ENCODE measurements around the gene CALU.

Gene CALU

DNA sequence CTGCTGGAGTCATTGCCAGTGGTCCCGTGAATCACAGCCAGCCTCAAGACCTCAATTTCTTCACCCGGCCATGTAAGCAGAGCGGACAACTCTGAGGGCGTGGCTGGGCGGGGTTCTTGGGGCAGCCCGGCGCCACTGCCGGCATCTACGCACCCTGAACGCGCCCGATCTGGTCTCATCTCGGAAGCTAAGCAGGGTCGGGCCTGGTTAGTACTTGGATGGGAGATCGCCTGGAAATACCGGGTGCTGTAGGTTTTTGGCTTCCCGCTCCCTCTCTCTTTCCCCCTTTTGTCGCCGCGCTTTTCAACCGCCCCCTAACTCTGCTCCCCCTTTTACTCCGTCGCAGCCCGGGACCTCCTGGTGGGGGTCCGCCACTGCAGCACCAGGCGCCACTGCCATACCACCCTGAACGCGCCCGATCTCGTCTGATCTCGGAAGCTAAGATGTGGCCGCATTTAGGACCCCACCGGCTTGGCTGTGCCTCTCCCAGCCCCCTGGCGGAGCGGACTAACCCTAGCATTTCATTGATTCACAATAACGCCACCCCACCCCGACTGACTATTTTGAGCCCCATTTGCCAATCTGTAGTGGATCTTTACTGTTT, 41.8 kb upstream of the CALU start:
- TF ChIP-seq L3MBTL2 (conservative IDR thresholded peaks at IDR 0.05) (no peak), SP1 (IDR thresholded peaks at IDR 0.05) (no peak), HDGF (IDR thresholded peaks at IDR 0.05; ENCODE audit: borderline replicate concordance) (no peak), SUZ12 (IDR thresholded peaks at IDR 0.05) (no peak), FOXK2 (IDR thresholded peaks at IDR 0.05) (no peak), FOXA1 (IDR thresholded peaks at IDR 0.05) (no peak), LEF1 (IDR thresholded peaks at IDR 0.05; ENCODE audit: borderline replicate concordance) (no peak), ARNT (IDR thresholded peaks at IDR 0.05) (no peak), CTBP1 (IDR thresholded peaks at IDR 0.05; ENCODE audit: borderline replicate concordance) (no peak), ZNF384 (IDR thresholded peaks at IDR 0.05) (no peak), TARDBP (IDR thresholded peaks at IDR 0.05) (no peak)
- TF ChIP-seq, protein P1, sequence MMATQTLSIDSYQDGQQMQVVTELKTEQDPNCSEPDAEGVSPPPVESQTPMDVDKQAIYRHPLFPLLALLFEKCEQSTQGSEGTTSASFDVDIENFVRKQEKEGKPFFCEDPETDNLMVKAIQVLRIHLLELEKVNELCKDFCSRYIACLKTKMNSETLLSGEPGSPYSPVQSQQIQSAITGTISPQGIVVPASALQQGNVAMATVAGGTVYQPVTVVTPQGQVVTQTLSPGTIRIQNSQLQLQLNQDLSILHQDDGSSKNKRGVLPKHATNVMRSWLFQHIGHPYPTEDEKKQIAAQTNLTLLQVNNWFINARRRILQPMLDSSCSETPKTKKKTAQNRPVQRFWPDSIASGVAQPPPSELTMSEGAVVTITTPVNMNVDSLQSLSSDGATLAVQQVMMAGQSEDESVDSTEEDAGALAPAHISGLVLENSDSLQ (IDR thresholded peaks at IDR 0.05), result no peak
- ChIA-PET CTCF (no interaction called here), POLR2A (no interaction called here)
- no peak for DNase-seq (ENCODE audit: extremely low spot score)

DNA sequence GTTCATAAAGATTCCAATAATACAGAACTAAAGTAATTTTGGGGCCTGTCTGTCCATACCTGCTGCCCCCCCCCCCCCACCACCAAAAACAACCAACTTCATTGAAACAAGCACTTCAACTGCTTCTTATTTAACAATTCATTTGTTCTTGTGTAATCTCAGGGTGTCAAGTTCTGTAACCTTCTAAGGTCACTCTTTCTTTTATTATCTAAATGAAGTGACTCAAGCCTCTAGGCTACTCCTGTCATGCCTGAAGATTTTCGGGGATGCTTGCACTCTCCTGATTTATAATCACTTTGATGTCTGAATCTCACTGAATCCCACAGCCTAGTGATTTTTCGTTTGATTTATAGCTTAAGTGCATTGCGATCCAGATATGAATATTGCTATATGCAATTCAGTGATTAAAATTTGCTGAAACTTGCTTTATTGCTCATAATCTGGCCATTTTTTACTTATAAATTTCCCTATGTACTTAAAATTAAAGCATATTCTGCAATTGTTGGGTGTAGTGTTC, 39.9 kb upstream of the CALU start:
- ChIA-PET CTCF (interaction anchor here (0.7 kb wide), 1 partner anchor 277 kb away, joined by 3 read pairs; no protein-coding TSS in a partner anchor), POLR2A (no interaction called here)
- no peak for DNase-seq (ENCODE audit: extremely low spot score)
- TF ChIP-seq CTBP1 (IDR thresholded peaks at IDR 0.05; ENCODE audit: borderline replicate concordance), result no peak
- TF ChIP-seq L3MBTL2 (conservative IDR thresholded peaks at IDR 0.05), result no peak
- TF ChIP-seq LEF1 (IDR thresholded peaks at IDR 0.05; ENCODE audit: borderline replicate concordance), result no peak
- TF ChIP-seq FOXA1 (IDR thresholded peaks at IDR 0.05), result no peak
- no peak for TF ChIP-seq BHLHE40 (IDR thresholded peaks at IDR 0.05; ENCODE audit: borderline replicate concordance)
- no peak for TF ChIP-seq FOXK2 (IDR thresholded peaks at IDR 0.05)
- TF ChIP-seq ZNF384 (IDR thresholded peaks at IDR 0.05), result no peak
- no peak for TF ChIP-seq SP1 (IDR thresholded peaks at IDR 0.05)
- no peak for TF ChIP-seq TARDBP (IDR thresholded peaks at IDR 0.05)
- no peak for TF ChIP-seq ELF4 (IDR thresholded peaks at IDR 0.05)
- no peak for TF ChIP-seq NFRKB (IDR thresholded peaks at IDR 0.05)
- TF ChIP-seq FOXM1 (IDR thresholded peaks at IDR 0.05; ENCODE audit: borderline replicate concordance), result no peak
- TF ChIP-seq HDGF (IDR thresholded peaks at IDR 0.05; ENCODE audit: borderline replicate concordance), result no peak
- TF ChIP-seq, protein P1 (IDR thresholded peaks at IDR 0.05), result no peak

DNA sequence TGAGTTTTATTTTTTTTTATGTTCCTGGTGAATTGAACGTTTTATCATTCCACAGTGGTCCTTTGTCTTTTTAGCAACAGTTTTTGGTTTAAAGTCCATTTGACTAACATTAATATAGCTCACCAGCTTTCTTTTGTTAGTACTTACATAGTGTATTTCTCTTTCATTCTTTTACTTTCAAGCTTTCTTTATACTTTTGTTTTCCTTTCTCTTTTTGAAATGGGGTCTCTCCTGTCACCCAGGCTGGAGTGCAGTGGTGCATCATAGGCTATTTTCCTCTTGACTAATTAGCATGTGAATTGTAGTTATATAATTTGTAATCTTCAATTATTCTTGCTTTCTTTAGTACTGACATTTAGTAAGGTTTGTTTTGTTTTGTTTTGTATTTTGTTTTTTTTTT, 39.3 kb upstream of the CALU start:
- CTCF ChIA-PET, result no interaction called here
- POLR2A ChIA-PET, result interaction anchor here (1.4 kb wide), 1 partner anchor 9 kb away, joined by 3 read pairs; no protein-coding TSS in a partner anchor
- TF ChIP-seq ELF4 (IDR thresholded peaks at IDR 0.05), result no peak
- no peak for TF ChIP-seq FOXA1 (IDR thresholded peaks at IDR 0.05)
- no peak for TF ChIP-seq BHLHE40 (IDR thresholded peaks at IDR 0.05; ENCODE audit: borderline replicate concordance)
- TF ChIP-seq CTBP1 (IDR thresholded peaks at IDR 0.05; ENCODE audit: borderline replicate concordance), result no peak
- no peak for TF ChIP-seq FOXK2 (IDR thresholded peaks at IDR 0.05)
- no peak for DNase-seq (ENCODE audit: extremely low spot score)

- ChIA-PET POLR2A (interaction anchor here (1.4 kb wide), 1 partner anchor 8 kb away, joined by 3 read pairs; no protein-coding TSS in a partner anchor), CTCF (no interaction called here)
- no peak for DNase-seq (ENCODE audit: extremely low spot score)
- TF ChIP-seq FOXA1 (IDR thresholded peaks at IDR 0.05) (no peak), ARNT (IDR thresholded peaks at IDR 0.05) (no peak), NFRKB (IDR thresholded peaks at IDR 0.05) (no peak), FOXM1 (IDR thresholded peaks at IDR 0.05; ENCODE audit: borderline replicate concordance) (no peak), L3MBTL2 (conservative IDR thresholded peaks at IDR 0.05) (no peak), FOXK2 (IDR thresholded peaks at IDR 0.05) (no peak), LEF1 (IDR thresholded peaks at IDR 0.05; ENCODE audit: borderline replicate concordance) (no peak), BHLHE40 (IDR thresholded peaks at IDR 0.05; ENCODE audit: borderline replicate concordance) (no peak), SUZ12 (IDR thresholded peaks at IDR 0.05) (no peak), TARDBP (IDR thresholded peaks at IDR 0.05) (no peak), ZNF384 (IDR thresholded peaks at IDR 0.05) (no peak), ELF4 (IDR thresholded peaks at IDR 0.05) (no peak), SP1 (IDR thresholded peaks at IDR 0.05) (no peak), CTBP1 (IDR thresholded peaks at IDR 0.05; ENCODE audit: borderline replicate concordance) (no peak), HDGF (IDR thresholded peaks at IDR 0.05; ENCODE audit: borderline replicate concordance) (no peak)
- TF ChIP-seq, protein P1 (IDR thresholded peaks at IDR 0.05), result no peak
Observed at GRCh38 chr7:128701062-128701785, 37.9 kb upstream of the CALU start.

DNA sequence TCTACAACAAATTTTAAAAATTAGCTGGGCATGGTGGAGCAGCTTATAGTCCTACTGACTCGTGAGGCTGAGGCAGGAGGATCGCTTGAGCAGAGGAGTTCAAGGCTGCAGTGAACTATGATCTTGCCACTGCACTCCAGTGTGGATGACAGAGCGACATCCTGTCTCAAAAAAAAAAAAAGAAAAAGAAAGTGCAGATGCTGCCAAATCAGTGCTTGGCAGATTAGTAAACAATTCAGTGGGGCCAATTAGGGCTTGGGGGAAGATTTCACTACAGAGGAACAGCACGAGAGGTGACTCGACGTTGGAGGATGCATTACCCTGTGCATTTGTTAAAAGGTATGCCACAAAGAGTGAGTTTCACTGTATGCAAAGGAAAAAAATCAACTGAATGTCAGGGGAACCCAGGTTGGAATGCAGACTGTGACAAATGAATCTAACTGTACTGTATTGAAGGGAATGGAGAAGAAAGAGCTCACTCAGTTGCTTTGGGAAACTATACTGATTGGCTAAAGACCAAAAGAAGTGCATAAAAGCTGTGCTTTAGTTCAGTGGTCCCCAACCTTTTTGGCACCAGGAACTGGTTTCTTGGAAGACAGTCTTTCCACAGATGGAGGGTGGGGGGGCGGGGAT, 35.4 kb upstream of the CALU start:
- no peak for TF ChIP-seq NFRKB (IDR thresholded peaks at IDR 0.05)
- TF ChIP-seq FOXA1 (IDR thresholded peaks at IDR 0.05), result no peak
- no peak for TF ChIP-seq L3MBTL2 (conservative IDR thresholded peaks at IDR 0.05)
- no peak for TF ChIP-seq CTBP1 (IDR thresholded peaks at IDR 0.05; ENCODE audit: borderline replicate concordance)
- no peak for TF ChIP-seq TARDBP (IDR thresholded peaks at IDR 0.05)
- no peak for TF ChIP-seq SUZ12 (IDR thresholded peaks at IDR 0.05)
- TF ChIP-seq SP1 (IDR thresholded peaks at IDR 0.05), result no peak
- POLR2A ChIA-PET, result interaction anchor here (0.6 kb wide), 1 partner anchor 1366 kb away, joined by 3 read pairs; no protein-coding TSS in a partner anchor
- CTCF ChIA-PET, result no interaction called here
- DNase-seq (ENCODE audit: extremely low spot score), result no peak
